MG63 (cell line): ENCODE data around the gene STXBP5. TPM values are rescaled to one million over a fixed set of nuclear protein-coding genes. Genes with fewer than 3 reads are reported as not detected.
A peak's percentile ranks its signal among the peaks of the same experiment; 100 is the strongest.

Source experiments
- DNase-seq: peaks from one replicate; pipeline ENCODE4 v3.0.0-alpha.2; 2020
- H3K27me3 ChIP-seq: fragments of 250-450 bp; sonication (Bioruptor Pico); 2 replicates; pipeline ENCODE4 v1.5.1; 2020; ENCODE audit warnings: mild to moderate bottlenecking, moderate library complexity
- H3K36me3 ChIP-seq: fragments of 250-450 bp; sonication (Bioruptor Pico); 2 replicates; pipeline ENCODE4 v1.5.1; 2020; ENCODE audit warnings: mild to moderate bottlenecking, moderate library complexity
- H3K4me3 ChIP-seq: fragments of 250-450 bp; sonication (Bioruptor Pico); 2 replicates; pipeline ENCODE4 v1.5.1; 2020; ENCODE audit warnings: mild to moderate bottlenecking, moderate library complexity
- H3K9me3 ChIP-seq: fragments of 250-450 bp; sonication (Bioruptor Pico); 2 replicates; pipeline ENCODE4 v1.5.1; 2020; ENCODE audit warnings: mild to moderate bottlenecking, moderate library complexity
- total RNA-seq: library from RNA; depleted of rRNA; stranded (reverse); fragments of >200 nt; shearing (Covaris generic); gene quantifications from 2 replicates; pipeline ENCODE4 v1.2.3, GENCODE V29; 2014; ENCODE audit warnings: low replicate concordance

Gene STXBP5
- total RNA-seq, 1 experiment from 2014 or later: 8.9 TPM

DNA sequence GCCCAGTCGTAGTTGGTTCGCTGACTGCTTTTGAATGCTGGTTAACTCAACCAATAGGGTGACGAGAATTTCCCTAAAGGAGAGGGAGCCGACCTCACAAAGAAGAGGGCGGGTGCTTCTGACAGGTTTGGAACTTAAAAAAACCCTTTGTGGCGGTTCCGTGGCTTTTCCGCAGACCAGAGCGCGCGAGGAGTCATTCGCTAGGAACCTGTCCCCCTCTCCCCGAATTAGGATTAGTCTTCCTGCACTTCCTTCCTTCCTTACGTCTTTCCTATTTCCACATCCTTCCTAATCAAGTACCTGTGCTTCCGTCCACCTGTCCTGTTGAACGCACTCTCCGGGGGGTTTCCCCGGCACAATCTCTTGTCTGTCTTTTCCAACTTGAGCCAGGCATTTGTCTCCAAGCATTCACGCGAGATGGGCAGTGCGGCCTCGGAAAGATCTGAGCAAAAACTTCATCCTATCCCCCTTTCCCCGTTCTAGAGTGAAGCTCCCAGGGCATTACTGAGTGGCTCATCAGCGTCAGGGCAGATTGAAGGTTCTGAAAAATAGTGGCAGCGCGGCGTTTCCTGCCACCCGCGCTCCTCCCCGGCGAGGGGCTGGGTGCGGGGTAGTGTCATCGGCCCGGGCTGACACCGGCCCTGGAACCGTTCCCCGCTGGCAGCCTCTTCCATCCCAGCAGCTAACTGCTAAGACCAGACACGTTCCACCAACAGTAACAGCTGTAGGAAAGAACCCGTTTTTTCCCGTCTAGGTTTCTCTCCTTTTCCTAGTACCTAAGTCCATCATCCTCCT lies 1.5 kb upstream of the STXBP5 start:
- Histone ChIP-seq H3K36me3 (no peaks in the 10 kb centered on the region), H3K4me3 (peak overlapping the region; percentile 60), H3K27me3 (no peaks in the 10 kb centered on the region), H3K9me3 (no peaks in the 10 kb centered on the region)
- peak; percentile 86 for DNase-seq

DNA sequence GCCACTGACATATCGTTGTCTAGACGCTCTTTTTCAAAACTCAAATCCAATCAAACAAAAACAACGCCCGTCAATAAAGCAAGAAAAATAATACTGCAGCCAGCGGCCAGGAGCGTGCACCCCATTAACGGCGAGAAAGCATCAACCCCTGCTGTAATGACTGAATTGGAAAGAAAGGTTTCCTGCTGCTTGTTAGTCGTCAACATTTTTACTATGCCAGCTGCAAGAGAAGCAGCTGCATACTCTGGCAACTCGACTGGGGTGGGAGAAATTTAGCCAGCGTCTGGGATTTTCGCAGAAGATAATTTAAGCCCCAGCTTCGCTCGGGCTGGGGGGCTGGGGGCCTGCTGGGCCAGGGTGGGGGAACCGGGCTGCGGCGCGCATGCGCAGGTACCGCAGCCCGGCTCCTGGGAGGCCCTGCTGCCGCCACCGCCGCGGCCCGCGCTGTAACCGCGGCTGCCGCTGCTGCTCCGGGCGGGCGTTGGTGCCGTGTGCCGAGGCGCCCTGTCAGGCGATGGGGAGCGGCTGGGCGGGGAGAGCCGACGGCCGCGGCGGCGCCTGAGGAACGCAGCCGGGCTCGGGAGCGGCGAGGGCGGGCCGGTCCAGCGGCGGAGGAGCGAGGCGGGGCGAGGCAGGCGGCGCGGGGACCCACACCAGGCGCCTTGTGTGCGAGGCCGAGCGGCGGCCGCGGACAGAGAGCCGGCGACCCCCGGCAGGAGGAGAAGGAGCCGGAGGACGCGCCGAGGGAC lies 732 bp upstream of the STXBP5 start:
- H3K9me3 ChIP-seq: no peaks in the 10 kb centered on the region
- H3K27me3 ChIP-seq: no peaks in the 10 kb centered on the region
- DNase-seq: peak; percentile 68
- no peaks in the 10 kb centered on the region for H3K36me3 ChIP-seq
- H3K4me3 ChIP-seq: peak overlapping the region; percentile 60

GRCh38 chr6:147204843-147205311 lies 660 bp downstream of the STXBP5 start:
- peak overlapping the region; percentile 74 for H3K4me3 ChIP-seq
- DNase-seq: no peak
- H3K27me3 ChIP-seq: no peaks in the 10 kb centered on the region
- H3K36me3 ChIP-seq: peaks cover 5% of the 10 kb centered on the region; the same call in 1 of the 2 replicates
- H3K9me3 ChIP-seq: no peaks in the 10 kb centered on the region

DNA sequence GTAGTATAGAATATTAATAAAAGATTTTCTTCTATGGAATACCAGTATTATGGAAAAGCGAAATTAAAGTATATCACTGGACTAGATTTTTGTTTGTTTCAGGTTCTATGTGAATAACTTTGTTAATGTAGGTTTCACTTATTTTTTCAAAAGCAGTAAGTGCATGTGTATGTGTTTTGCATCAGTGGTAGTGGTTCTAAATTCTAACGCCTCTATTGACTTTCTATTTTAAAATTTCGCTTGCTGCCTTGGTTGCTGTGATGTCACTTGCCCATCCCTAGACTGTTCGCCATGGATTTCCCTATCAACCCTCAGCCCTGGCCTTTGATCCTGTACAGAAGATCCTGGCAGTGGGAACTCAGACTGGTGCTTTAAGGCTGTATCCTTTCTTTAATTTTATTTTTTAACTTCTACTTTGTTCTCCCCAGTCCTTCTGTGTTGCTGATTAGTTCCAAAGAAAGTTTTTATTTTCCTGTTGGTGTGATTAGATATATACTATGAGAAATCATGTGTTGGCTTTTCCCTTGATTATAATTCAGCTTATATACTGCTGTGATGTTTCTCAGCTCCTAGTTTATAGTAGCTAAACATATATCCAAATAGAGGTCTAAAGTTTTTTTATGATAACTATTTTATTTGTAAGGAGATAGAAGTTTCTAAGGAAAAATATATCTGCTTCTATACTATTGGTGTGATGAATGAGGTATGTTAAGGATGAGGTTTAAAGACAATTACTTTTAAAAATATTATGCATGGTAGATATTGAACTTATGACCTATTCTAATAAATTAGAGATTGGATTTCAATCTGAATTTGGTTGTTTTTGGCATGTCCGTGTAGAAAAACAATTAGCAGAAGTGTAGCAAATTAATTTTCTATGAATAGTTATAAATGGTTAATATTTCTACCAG lies 1.7 kb downstream of the STXBP5 start:
- DNase-seq: peak; percentile 45

GRCh38 chr6:147207351-147207750 lies 3.1 kb downstream of the STXBP5 start:
- Histone ChIP-seq H3K36me3 (peaks cover 5% of the 10 kb centered on the region; the same call in 1 of the 2 replicates), H3K9me3 (no peaks in the 10 kb centered on the region), H3K27me3 (no peaks in the 10 kb centered on the region), H3K4me3 (peak overlapping the region; percentile 74)
- no peak for DNase-seq

More for the DNA sequence above, 1.7 kb downstream of the STXBP5 start:
- Histone ChIP-seq H3K36me3 (peaks cover 5% of the 10 kb centered on the region; the same call in 1 of the 2 replicates), H3K4me3 (peak overlapping the region; percentile 74), H3K9me3 (no peaks in the 10 kb centered on the region), H3K27me3 (no peaks in the 10 kb centered on the region)

DNA sequence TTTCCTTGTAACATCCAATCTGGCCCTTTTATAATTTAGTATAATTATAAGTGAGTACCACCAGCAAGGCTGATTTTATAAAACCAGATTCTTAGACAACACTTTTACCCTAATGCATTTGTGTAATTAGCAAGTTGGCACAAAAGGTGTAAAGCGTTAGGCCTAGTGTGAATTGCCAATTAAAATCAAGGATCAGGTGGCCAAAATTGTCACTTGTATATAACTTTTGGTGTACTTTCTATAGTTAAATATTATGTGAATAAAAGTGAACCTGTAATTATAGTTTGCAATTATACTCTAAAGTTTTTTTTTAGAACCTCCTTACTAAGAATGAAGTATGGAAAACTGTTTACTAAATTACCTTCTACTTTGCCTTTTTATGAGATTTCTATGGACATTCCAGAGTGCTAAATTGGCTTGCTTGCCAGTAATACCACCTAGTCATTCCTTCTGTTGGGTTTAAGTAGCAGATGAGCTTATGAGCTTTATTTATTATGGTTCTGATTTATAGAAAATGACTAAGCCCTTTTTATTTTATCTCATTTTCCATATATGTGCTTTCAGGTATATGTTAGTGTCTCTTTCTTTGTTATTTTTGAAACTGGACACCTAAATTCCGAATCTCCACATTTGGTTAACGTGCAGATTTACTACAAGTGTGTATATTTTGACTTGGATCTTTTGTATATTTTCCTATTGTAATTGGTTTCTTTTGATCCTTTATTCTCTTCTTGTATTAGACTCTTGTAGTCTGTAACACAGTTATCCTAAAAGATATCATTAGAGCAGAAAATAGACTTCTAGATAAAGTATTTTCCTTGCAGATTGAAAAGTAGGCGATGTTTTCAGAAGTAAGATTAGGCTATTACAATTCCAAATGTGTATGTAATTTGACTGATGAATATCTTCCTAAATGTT lies 3.9 kb downstream of the STXBP5 start:
- H3K4me3 ChIP-seq: peak overlapping the region; percentile 74
- H3K9me3 ChIP-seq: no peaks in the 10 kb centered on the region
- no peak for DNase-seq
- no peaks in the 10 kb centered on the region for H3K27me3 ChIP-seq
- H3K36me3 ChIP-seq: peaks cover 5% of the 10 kb centered on the region; the same call in 1 of the 2 replicates

GRCh38 chr6:147209762-147210449 lies 5.7 kb downstream of the STXBP5 start:
- H3K4me3 ChIP-seq: no peak overlapping the region
- DNase-seq: no peak
- H3K9me3 ChIP-seq: no peaks in the 10 kb centered on the region
- peaks cover 5% of the 10 kb centered on the region; the same call in 1 of the 2 replicates for H3K36me3 ChIP-seq
- no peaks in the 10 kb centered on the region for H3K27me3 ChIP-seq

- no peaks in the 10 kb centered on the region for H3K9me3 ChIP-seq
- no peak for DNase-seq
- H3K4me3 ChIP-seq: no peak overlapping the region
- no peaks in the 10 kb centered on the region for H3K27me3 ChIP-seq
- peaks cover 5% of the 10 kb centered on the region; the same call in 1 of the 2 replicates for H3K36me3 ChIP-seq
Observed at GRCh38 chr6:147211349-147211748, 7.1 kb downstream of the STXBP5 start.

DNA sequence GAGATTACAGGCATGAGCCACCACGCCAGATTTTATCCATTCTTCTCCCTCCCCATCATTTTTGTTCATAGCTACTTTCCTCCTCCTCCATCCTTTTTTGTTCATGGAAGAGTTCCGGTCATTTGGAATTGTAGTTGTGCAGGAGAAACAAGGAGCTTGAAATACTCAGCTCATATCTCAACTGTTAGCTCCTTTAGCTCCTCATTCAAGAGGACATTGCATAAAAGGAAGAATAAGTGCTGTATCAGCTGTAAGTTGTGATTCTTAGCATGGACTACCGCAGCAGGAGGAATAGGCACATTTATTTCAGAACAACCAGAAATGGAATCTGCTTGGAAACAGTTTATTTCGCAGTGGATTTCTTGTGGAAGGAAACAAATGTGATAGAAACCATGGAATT lies 7.6 kb downstream of the STXBP5 start:
- Histone ChIP-seq H3K27me3 (no peaks in the 10 kb centered on the region), H3K4me3 (no peak overlapping the region), H3K36me3 (peaks cover 5% of the 10 kb centered on the region; the same call in 1 of the 2 replicates), H3K9me3 (no peaks in the 10 kb centered on the region)
- no peak for DNase-seq

GRCh38 chr6:147212622-147213021 lies 8.4 kb downstream of the STXBP5 start:
- Histone ChIP-seq H3K9me3 (no peaks in the 10 kb centered on the region), H3K27me3 (no peaks in the 10 kb centered on the region), H3K36me3 (peaks cover 5% of the 10 kb centered on the region; the same call in 1 of the 2 replicates), H3K4me3 (no peak overlapping the region)
- no peak for DNase-seq

- no peak overlapping the region for H3K4me3 ChIP-seq
- peaks cover 7% of the 10 kb centered on the region; the same call in 1 of the 2 replicates for H3K36me3 ChIP-seq
- no peak for DNase-seq
- H3K27me3 ChIP-seq: no peaks in the 10 kb centered on the region
- no peaks in the 10 kb centered on the region for H3K9me3 ChIP-seq
Observed at GRCh38 chr6:147213772-147214171, 9.6 kb downstream of the STXBP5 start.

- Histone ChIP-seq H3K4me3 (no peak overlapping the region), H3K36me3 (peaks cover 4% of the 10 kb centered on the region; the same call in 1 of the 2 replicates), H3K9me3 (no peaks in the 10 kb centered on the region), H3K27me3 (no peaks in the 10 kb centered on the region)
- no peak for DNase-seq
Observed at GRCh38 chr6:147214248-147215227, 10.3 kb downstream of the STXBP5 start.

GRCh38 chr6:147216915-147217314 lies 12.7 kb downstream of the STXBP5 start:
- Histone ChIP-seq H3K36me3 (peaks cover 8% of the 10 kb centered on the region; the same call in 1 of the 2 replicates), H3K27me3 (no peaks in the 10 kb centered on the region), H3K9me3 (no peaks in the 10 kb centered on the region), H3K4me3 (no peak overlapping the region)
- no peak for DNase-seq

- Histone ChIP-seq H3K27me3 (no peaks in the 10 kb centered on the region), H3K36me3 (peaks cover 11% of the 10 kb centered on the region), H3K9me3 (no peaks in the 10 kb centered on the region), H3K4me3 (no peak overlapping the region)
- no peak for DNase-seq
Observed at GRCh38 chr6:147217840-147218404, 13.7 kb downstream of the STXBP5 start.
